ENCODE results near the gene SHROOM4.

SHROOM4 gene

GRCh38 chrX:50698944-50699343, 115.0 kb downstream of the SHROOM4 start:
- no peaks in the 10 kb centered on the region for H3K9me3 Mint-ChIP-seq
- H3K4me3 Mint-ChIP-seq, result no peak overlapping the region
- no peak overlapping the region for H3K27ac Mint-ChIP-seq
- no peaks in the 10 kb centered on the region for H3K4me1 Mint-ChIP-seq
- DNase-seq (ENCODE audit: low spot score in 2 of 2) (no peak), ATAC-seq (no peak)
- H3K36me3 Mint-ChIP-seq, result no peaks in the 10 kb centered on the region

- no peak for ATAC-seq
These were observed 116.3 kb downstream of the SHROOM4 start for GRCh38 chrX:50697691-50698090.

GRCh38 chrX:50691820-50692219, 122.2 kb downstream of the SHROOM4 start:
- H3K4me3 Mint-ChIP-seq, result no peak overlapping the region
- DNase-seq (ENCODE audit: low spot score in 2 of 2), result peak in 1 of 2 donors; percentile 41
- H3K36me3 Mint-ChIP-seq, result no peaks in the 10 kb centered on the region
- H3K27ac Mint-ChIP-seq, result no peak overlapping the region
- H3K9me3 Mint-ChIP-seq, result no peaks in the 10 kb centered on the region
- peak; percentile 55 for ATAC-seq
- no peaks in the 10 kb centered on the region for H3K4me1 Mint-ChIP-seq

More at GRCh38 chrX:50697691-50698090, 116.3 kb downstream of the SHROOM4 start:
- Mint-ChIP-seq H3K36me3 (no peaks in the 10 kb centered on the region), H3K4me1 (no peaks in the 10 kb centered on the region), H3K27ac (no peak overlapping the region), H3K9me3 (no peaks in the 10 kb centered on the region), H3K4me3 (no peak overlapping the region)
- DNase-seq (ENCODE audit: low spot score in 2 of 2), result no peak

- Mint-ChIP-seq H3K27ac (no peak overlapping the region), H3K9me3 (no peaks in the 10 kb centered on the region), H3K4me1 (no peaks in the 10 kb centered on the region), H3K4me3 (no peak overlapping the region), H3K36me3 (no peaks in the 10 kb centered on the region)
- DNase-seq (ENCODE audit: low spot score in 2 of 2) (no peak), ATAC-seq (no peak)
These were observed 129.1 kb downstream of the SHROOM4 start for GRCh38 chrX:50684871-50685270.

- H3K27ac Mint-ChIP-seq, result no peak overlapping the region
These were observed 133.0 kb downstream of the SHROOM4 start for GRCh38 chrX:50680990-50681389.

GRCh38 chrX:50677789-50678188, 136.2 kb downstream of the SHROOM4 start:
- H3K4me3 Mint-ChIP-seq, result no peak overlapping the region
- DNase-seq (ENCODE audit: low spot score in 2 of 2) (no peak), ATAC-seq (no peak)
- no peaks in the 10 kb centered on the region for H3K9me3 Mint-ChIP-seq
- no peaks in the 10 kb centered on the region for H3K36me3 Mint-ChIP-seq
- H3K4me1 Mint-ChIP-seq, result no peaks in the 10 kb centered on the region
- H3K27ac Mint-ChIP-seq, result no peak overlapping the region

More at GRCh38 chrX:50680990-50681389, 133.0 kb downstream of the SHROOM4 start:
- ATAC-seq (no peak), DNase-seq (ENCODE audit: low spot score in 2 of 2) (no peak)
- no peaks in the 10 kb centered on the region for H3K36me3 Mint-ChIP-seq
- no peaks in the 10 kb centered on the region for H3K9me3 Mint-ChIP-seq
- no peaks in the 10 kb centered on the region for H3K4me1 Mint-ChIP-seq
- no peak overlapping the region for H3K4me3 Mint-ChIP-seq

- no peaks in the 10 kb centered on the region for H3K36me3 Mint-ChIP-seq
- no peak for ATAC-seq
- no peaks in the 10 kb centered on the region for H3K9me3 Mint-ChIP-seq
These were observed 142.3 kb downstream of the SHROOM4 start for GRCh38 chrX:50671661-50672060.

GRCh38 chrX:50668860-50669259, 145.1 kb downstream of the SHROOM4 start:
- Mint-ChIP-seq H3K36me3 (no peaks in the 10 kb centered on the region), H3K4me1 (no peaks in the 10 kb centered on the region), H3K9me3 (no peaks in the 10 kb centered on the region), H3K4me3 (no peak overlapping the region), H3K27ac (no peak overlapping the region)
- DNase-seq (ENCODE audit: low spot score in 2 of 2) (no peak), ATAC-seq (no peak)

More at GRCh38 chrX:50671661-50672060, 142.3 kb downstream of the SHROOM4 start:
- Mint-ChIP-seq H3K27ac (no peak overlapping the region), H3K4me3 (no peak overlapping the region), H3K4me1 (no peaks in the 10 kb centered on the region)
- no peak for DNase-seq (ENCODE audit: low spot score in 2 of 2)

- Mint-ChIP-seq H3K27ac (no peak overlapping the region), H3K4me1 (no peaks in the 10 kb centered on the region), H3K9me3 (no peaks in the 10 kb centered on the region), H3K36me3 (no peaks in the 10 kb centered on the region), H3K4me3 (no peak overlapping the region)
- ATAC-seq, result no peak
- DNase-seq (ENCODE audit: low spot score in 2 of 2), result no peak
These were observed 165.8 kb downstream of the SHROOM4 start for GRCh38 chrX:50648156-50648555.

GRCh38 chrX:50644496-50644895, 169.5 kb downstream of the SHROOM4 start:
- ATAC-seq (no peak), DNase-seq (ENCODE audit: low spot score in 2 of 2) (no peak)
- Mint-ChIP-seq H3K4me1 (no peaks in the 10 kb centered on the region), H3K27ac (no peak overlapping the region), H3K4me3 (no peak overlapping the region), H3K36me3 (no peaks in the 10 kb centered on the region), H3K9me3 (no peaks in the 10 kb centered on the region)

- Mint-ChIP-seq H3K9me3 (no peaks in the 10 kb centered on the region), H3K36me3 (no peaks in the 10 kb centered on the region)
- DNase-seq (ENCODE audit: low spot score in 2 of 2), result no peak
These were observed 170.4 kb downstream of the SHROOM4 start for GRCh38 chrX:50643525-50644137.

GRCh38 chrX:50638123-50638522, 175.9 kb downstream of the SHROOM4 start:
- ATAC-seq, result no peak
- H3K27ac Mint-ChIP-seq, result no peak overlapping the region
- H3K9me3 Mint-ChIP-seq, result no peaks in the 10 kb centered on the region
- DNase-seq (ENCODE audit: low spot score in 2 of 2), result no peak
- no peaks in the 10 kb centered on the region for H3K36me3 Mint-ChIP-seq
- no peaks in the 10 kb centered on the region for H3K4me1 Mint-ChIP-seq
- H3K4me3 Mint-ChIP-seq, result no peak overlapping the region

More at GRCh38 chrX:50643525-50644137, 170.4 kb downstream of the SHROOM4 start:
- no peak for ATAC-seq
- H3K4me1 Mint-ChIP-seq, result no peaks in the 10 kb centered on the region
- no peak overlapping the region for H3K27ac Mint-ChIP-seq
- H3K4me3 Mint-ChIP-seq, result no peak overlapping the region

- no peak for DNase-seq (ENCODE audit: low spot score in 2 of 2)
- Mint-ChIP-seq H3K36me3 (no peaks in the 10 kb centered on the region), H3K9me3 (no peaks in the 10 kb centered on the region), H3K27ac (no peak overlapping the region), H3K4me3 (no peak overlapping the region), H3K4me1 (no peaks in the 10 kb centered on the region)
- ATAC-seq, result no peak
These were observed 178.1 kb downstream of the SHROOM4 start for GRCh38 chrX:50635817-50636365.

GRCh38 chrX:50635162-50635561, 178.8 kb downstream of the SHROOM4 start:
- H3K4me1 Mint-ChIP-seq, result no peaks in the 10 kb centered on the region
- H3K27ac Mint-ChIP-seq, result no peak overlapping the region
- DNase-seq (ENCODE audit: low spot score in 2 of 2) (no peak), ATAC-seq (no peak)
- no peaks in the 10 kb centered on the region for H3K36me3 Mint-ChIP-seq
- no peak overlapping the region for H3K4me3 Mint-ChIP-seq
- H3K9me3 Mint-ChIP-seq, result no peaks in the 10 kb centered on the region

- H3K4me1 Mint-ChIP-seq, result no peaks in the 10 kb centered on the region
- ATAC-seq (no peak), DNase-seq (ENCODE audit: low spot score in 2 of 2) (no peak)
- no peaks in the 10 kb centered on the region for H3K36me3 Mint-ChIP-seq
- no peaks in the 10 kb centered on the region for H3K9me3 Mint-ChIP-seq
- no peak overlapping the region for H3K27ac Mint-ChIP-seq
- no peak overlapping the region for H3K4me3 Mint-ChIP-seq
These were observed 184.2 kb downstream of the SHROOM4 start for GRCh38 chrX:50629774-50630173.

- DNase-seq (ENCODE audit: low spot score in 2 of 2), result no peak
- no peaks in the 10 kb centered on the region for H3K9me3 Mint-ChIP-seq
These were observed 186.3 kb downstream of the SHROOM4 start for GRCh38 chrX:50627696-50628095.

More at GRCh38 chrX:50627696-50628095, 186.3 kb downstream of the SHROOM4 start:
- no peak overlapping the region for H3K27ac Mint-ChIP-seq
- ATAC-seq, result no peak
- H3K4me1 Mint-ChIP-seq, result no peaks in the 10 kb centered on the region
- H3K36me3 Mint-ChIP-seq, result no peaks in the 10 kb centered on the region
- no peak overlapping the region for H3K4me3 Mint-ChIP-seq

All from stimulated activated effector memory CD8-positive, alpha-beta T cell treated with anti-CD3 and anti-CD28 coated beads, Interleukin-12 subunit alpha, Interleukin-12 subunit beta, amount 100 ng/mL, for 72 hours (primary cell).